Measurements from ENCODE around the gene METTL13.

Gene METTL13, protein sequence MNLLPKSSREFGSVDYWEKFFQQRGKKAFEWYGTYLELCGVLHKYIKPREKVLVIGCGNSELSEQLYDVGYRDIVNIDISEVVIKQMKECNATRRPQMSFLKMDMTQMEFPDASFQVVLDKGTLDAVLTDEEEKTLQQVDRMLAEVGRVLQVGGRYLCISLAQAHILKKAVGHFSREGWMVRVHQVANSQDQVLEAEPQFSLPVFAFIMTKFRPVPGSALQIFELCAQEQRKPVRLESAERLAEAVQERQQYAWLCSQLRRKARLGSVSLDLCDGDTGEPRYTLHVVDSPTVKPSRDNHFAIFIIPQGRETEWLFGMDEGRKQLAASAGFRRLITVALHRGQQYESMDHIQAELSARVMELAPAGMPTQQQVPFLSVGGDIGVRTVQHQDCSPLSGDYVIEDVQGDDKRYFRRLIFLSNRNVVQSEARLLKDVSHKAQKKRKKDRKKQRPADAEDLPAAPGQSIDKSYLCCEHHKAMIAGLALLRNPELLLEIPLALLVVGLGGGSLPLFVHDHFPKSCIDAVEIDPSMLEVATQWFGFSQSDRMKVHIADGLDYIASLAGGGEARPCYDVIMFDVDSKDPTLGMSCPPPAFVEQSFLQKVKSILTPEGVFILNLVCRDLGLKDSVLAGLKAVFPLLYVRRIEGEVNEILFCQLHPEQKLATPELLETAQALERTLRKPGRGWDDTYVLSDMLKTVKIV

GRCh38 chr1:171781176-171781875, at the start of gene METTL13:
Gene METTL13, plus strand, starts transcription at chr1:171781660. Its CDS starts 308 bp downstream, at chr1:171781968.
- peak; percentile 99 for FAIRE-seq

DNA sequence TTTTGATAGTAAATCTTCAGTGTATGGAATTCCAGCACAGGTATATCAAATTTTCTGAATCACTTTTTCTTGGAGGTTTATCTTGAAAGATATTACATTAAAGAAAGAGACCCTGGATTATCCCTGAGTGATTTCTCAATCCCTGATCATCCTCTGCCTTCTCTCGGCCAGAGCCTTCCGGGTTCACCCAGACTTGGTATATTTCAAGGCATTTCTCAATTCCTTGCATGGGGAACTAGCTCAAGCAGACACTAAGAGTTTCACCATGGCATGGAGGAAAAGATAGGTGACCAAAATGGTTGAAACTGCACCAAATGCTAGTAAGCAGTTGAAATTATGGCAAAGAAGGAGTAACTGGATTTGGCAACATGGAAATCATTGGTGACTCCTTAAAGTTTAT, 45.3 kb upstream of the METTL13 start:
- no peak for FAIRE-seq

GRCh38 chr1:171738911-171739310, 42.5 kb upstream of the METTL13 start:
- FAIRE-seq, result no peak

DNA sequence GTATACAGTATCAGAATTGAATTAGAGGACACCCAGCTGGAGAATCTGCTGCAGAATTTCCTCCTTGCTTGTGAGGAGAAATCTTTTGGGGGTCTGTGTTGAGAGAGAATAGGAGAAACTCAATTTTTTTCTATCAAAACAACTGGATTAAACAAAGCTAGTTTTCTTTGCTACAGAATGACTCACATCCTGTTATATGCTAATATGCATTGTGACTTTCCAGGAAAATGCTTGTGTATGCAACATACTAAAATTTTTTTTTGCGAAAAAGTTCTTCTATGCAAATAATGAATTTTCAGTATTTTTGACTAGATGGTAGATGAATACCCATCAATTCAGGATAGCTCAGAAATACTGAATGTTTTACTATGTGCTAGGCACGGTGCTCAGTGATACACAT, 41.8 kb upstream of the METTL13 start:
- FAIRE-seq, result no peak

DNA sequence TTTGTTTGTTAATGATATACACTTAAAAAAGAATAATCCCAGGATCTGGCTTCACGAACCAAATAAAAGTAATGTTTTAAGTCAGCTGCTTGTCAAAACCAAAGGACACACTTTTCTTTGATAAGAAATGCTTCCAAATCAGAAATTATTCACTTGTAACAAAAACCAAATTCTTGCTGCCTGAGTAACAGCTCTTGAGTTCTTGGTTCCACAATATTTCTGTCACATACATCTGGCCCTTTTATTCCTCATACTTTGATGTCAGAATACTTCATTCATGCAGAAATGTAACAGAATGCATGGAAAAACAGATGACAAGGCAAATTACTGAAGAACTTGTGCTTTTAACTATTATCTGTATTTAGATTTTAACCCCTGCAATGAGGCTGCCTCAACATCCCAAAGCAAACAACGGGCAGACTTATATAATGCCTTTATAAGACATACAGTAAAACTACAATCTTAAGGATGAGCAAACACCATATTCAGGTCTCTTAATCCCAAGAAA, 41.0 kb upstream of the METTL13 start:
- no peak for FAIRE-seq

- FAIRE-seq, result no peak
These were observed 40.2 kb upstream of the METTL13 start for GRCh38 chr1:171740987-171741871.

DNA sequence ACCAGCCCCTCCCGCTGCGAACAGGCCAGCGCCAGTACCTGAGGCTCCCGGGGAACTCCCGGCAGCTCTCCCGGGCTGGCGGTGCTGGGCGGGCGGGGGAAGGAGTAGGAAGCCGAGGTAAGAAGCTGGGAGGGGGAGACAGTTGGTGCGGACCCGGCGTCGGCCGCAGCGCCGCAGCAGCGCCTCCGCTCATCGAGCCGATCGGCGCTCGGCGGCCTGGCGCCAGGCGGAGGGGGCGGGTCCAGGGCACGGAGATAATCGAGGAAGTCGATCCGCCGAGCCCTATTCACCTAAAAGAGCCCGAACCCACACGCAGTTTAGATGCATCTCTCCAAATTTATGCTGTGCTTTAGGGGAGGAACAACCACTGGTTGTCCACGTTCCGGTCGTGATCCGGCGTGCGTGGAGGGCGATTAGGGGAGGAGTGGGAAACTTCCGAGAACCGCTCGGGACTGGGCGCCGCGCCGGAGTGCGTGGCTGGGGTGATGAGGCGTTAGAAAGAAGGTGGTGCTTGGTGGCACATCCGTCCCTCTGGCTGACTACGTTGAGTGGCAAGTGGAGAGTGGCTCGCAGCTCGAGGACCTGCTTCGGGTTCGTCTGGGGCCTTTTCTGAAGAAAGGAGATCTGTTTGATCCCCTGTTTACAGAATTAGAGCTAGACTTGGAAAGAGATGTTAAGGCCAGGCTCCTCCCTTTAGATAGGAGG, 39.4 kb upstream of the METTL13 start, which contains the start of gene VAMP4:
TSS of gene VAMP4 (minus strand) at position 194 of the 705 bp plus-strand sequence. CDS start 3,651 bp downstream, outside the sequence.
- FAIRE-seq, result no peak

DNA sequence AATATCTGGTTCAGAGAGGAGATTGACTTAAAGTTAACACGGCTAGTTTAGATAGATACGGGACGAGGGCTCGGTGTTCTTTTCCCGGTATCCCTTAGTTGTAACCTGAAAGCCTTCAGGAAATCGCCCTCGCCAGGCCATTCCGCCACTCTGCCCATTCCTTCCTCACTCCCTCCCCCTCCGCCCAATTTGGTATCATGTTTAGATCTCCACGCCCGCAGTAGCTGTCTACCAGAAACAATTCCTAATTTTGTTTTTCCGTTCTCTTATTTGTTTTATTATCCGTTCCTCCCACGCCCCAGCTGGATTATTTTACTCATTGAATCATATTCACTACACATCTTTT, 38.9 kb upstream of the METTL13 start:
- FAIRE-seq, result no peak

- FAIRE-seq, result peak; percentile 90
These were observed 38.2 kb upstream of the METTL13 start for GRCh38 chr1:171743081-171743870.

GRCh38 chr1:171744986-171745385, 36.5 kb upstream of the METTL13 start:
- FAIRE-seq, result no peak

DNA sequence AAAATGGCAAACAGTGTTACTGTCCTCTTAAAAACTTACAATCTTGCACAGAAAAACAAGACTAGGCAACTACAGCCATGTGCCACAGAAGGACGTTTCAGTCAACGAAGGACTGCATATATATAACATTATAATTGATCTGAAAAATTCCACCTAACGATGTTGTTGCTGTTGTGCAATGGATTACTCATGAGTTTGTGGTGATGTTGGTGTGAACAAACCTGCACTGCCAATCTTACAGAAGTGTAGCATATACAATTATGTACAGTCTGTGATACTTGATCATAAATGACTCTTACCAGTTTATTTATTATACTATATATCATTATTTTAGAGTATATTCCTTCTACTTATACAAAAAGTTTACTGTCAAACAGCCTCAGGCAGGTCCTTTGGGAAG, 32.8 kb upstream of the METTL13 start:
- no peak for FAIRE-seq

GRCh38 chr1:171751221-171751620, 30.2 kb upstream of the METTL13 start:
- FAIRE-seq, result no peak

GRCh38 chr1:171753182-171753581, 28.3 kb upstream of the METTL13 start:
- FAIRE-seq, result peak; percentile 46

GRCh38 chr1:171753685-171754352, 27.6 kb upstream of the METTL13 start:
- FAIRE-seq, result no peak

- FAIRE-seq, result no peak
These were observed 27.1 kb upstream of the METTL13 start for GRCh38 chr1:171754353-171754705.

DNA sequence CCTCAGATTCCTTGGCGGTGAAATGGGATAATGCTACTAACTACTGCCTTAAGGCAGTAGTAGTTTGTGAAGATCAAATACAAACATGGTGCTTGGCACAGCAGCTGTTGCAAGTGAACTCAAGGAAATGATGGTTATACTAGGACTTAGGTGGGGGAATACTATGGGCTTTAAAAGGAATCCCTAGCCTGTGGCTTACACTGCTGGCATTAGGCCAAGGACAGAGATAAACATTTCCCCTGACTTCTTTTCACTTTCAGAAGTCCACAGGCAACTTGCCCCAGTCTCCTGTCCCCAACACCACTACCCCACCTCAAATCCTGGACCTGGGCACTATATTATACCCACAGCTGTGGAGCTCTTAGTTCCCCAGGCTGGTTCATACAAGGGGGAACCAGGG, 26.5 kb upstream of the METTL13 start:
- no peak for FAIRE-seq

DNA sequence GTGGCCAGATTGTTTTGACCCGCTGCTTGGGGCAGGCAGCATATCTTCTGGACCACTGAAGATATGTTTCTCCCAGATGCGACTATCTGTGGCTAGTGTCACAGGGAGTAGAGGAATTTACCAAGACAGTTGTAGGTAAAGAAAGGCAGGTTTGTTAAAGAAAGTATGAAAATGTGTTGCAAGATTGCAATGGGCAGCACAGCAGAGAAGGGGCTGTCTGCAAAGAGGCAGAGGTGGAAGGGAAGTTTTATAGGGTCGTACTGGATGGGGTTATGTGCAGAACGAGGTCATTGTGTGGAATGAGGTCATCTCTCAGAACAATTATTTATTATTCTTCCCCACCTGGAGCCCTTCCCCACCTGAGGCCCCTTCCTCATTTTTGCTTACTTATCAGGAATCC, 24.6 kb upstream of the METTL13 start:
- FAIRE-seq, result no peak

GRCh38 chr1:171758011-171758410, 23.4 kb upstream of the METTL13 start:
- FAIRE-seq, result no peak

DNA sequence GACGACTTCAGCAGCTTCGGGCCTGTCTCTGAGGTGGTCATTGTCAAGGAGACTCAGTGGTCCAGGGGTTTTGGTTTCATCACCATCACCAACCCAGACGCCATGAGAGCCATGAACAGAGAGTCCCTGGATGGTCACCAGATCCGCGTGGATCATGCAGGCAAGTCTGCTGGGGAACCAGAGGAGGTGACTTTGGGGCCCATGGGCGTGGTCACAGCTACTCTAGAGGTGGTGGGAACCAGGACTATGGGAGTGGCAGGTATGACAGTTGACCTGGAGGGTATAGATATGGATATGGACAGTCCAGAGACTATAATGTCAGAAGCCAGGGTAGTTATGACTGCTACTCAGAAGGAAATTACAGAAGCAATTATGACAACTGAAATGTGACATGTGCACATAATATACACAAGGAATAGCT, 19.3 kb upstream of the METTL13 start:
- FAIRE-seq, result no peak

DNA sequence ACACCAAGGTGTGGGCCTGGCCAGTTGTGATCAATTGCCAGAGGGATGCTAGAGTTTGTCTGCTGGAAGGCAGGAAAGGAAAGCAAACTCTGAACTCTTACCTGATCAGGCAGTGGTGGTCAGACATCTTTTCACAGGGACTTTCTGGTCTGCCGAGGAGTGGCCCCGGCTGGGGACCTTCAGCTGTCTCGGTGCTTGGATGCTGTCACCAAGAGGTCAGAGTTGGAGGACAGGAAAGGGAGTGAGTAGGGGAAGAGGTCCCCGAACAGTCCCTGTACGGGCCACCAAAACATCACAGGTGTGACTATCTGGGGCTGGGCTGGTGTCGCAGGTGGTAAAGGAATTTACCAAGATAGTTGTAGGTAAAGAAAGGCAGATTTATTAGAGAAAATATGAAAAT, 17.7 kb upstream of the METTL13 start:
- no peak for FAIRE-seq
